GM12874 (cell line): ENCODE measurements around the gene VPS13D.

Source experiments
- TF ChIP-seq, protein P1 (sequence below): IDR thresholded peaks from 2 replicates; pipeline ENCODE4 v1.5.1; 2011; ENCODE audit warnings: low read depth, mild to moderate bottlenecking, control low read depth, low read length, moderate library complexity; ENCODE audit not compliant: insufficient read depth

VPS13D gene

DNA sequence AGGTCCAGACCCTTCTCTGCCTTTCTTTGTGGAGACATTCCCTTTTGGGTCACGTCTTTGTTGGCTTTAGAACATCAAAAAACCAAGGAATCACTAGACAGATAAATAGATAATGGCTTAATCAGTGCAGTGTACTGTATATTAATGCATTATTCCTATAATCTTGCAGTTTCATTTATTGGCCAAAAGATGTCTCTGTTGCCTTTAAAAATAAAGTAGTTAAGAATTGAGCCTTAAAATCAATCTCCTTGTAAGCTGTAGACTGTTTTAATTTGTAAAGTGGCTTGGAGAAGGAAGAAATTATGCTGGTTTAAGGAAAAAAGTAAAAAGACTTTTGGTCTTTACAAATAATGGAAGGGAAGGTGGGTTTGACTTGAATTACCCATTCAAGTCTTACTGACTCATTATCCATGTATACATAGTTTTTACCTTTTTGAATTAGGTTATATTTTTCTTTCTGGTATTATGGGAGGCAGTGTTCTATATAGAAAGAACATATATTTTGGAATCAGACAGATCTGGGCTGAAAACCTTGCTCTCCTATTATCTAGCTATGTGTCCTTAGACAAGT, 84.6 kb downstream of the VPS13D start:
- TF ChIP-seq, protein P1, sequence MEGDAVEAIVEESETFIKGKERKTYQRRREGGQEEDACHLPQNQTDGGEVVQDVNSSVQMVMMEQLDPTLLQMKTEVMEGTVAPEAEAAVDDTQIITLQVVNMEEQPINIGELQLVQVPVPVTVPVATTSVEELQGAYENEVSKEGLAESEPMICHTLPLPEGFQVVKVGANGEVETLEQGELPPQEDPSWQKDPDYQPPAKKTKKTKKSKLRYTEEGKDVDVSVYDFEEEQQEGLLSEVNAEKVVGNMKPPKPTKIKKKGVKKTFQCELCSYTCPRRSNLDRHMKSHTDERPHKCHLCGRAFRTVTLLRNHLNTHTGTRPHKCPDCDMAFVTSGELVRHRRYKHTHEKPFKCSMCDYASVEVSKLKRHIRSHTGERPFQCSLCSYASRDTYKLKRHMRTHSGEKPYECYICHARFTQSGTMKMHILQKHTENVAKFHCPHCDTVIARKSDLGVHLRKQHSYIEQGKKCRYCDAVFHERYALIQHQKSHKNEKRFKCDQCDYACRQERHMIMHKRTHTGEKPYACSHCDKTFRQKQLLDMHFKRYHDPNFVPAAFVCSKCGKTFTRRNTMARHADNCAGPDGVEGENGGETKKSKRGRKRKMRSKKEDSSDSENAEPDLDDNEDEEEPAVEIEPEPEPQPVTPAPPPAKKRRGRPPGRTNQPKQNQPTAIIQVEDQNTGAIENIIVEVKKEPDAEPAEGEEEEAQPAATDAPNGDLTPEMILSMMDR: no peak

DNA sequence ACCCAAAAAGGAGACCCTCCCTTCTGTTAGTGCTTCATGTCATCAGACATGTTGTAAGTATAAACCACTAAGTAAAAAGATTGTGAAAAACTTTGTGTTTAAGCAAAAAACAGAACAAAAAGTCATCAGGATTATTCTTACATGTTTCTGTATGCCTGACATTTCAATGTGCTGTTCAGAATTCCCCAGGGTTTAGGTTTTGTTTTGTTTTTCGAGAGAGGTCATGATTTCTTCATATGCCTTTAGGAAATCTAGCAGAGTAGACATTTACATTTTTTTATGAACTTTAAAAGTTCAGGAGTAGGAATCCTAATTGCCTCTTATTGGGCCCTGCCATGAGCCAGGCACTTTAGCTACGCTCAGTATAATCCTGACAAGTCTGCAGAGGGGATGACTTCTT, 85.3 kb downstream of the VPS13D start:
- TF ChIP-seq, protein P1: no peak

DNA sequence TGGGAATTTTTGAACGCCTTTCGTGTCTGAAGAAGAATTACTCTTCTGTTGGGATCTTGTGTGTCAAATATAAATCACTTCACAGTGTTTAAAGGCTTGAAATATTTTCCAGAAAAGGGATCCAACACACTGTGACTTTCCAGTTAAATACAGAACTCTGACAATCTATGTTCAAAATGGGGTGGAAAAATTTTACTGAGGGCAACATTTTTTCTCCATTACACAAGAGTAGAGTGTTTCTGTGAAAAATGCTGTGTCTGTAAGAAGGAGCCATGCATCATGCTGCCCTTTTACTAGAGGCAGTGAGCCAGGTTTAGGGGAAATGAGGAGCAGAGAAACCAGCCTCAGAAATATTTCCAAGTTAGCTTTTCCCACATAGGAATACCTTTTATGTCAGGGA, 86.5 kb downstream of the VPS13D start:
- TF ChIP-seq, protein P1: no peak

DNA sequence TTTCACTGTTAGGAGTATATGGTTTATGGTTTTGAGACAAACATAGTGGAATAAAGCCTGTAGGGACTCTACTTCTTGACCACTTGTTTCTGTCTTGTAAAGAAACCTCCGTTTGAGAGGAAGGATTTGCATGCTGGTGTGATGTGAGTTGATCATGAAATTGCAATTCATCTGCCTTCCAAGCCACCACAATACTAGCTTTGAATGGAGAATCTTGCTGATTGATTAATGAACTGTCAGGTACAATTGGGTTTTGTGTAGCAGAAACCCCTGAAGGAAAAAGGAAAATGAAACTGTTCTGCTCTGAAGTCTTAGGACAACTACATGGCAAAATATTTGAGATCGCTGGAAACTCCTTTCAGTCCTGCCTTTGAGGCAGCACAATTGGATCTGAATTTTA, 90.7 kb downstream of the VPS13D start:
- TF ChIP-seq, protein P1: no peak

DNA sequence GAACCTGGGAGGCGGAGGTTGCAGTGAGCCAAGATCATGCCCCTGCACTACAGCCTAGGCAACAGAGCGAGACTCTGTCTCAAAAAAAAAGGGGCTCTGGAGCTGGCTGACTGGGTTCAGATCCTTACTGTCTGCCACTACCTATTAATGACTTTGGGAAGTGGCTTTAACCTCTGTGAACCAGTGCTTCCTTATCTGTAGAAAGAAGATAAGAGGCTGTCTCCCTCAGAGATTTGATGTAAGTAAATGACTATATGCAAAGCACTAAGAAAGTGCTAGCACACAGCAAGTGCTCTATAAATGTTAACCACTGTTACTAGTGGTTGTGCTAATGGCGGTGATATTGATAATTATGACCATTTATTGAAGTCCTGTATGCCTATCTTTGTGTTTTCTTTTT, 94.6 kb downstream of the VPS13D start:
- TF ChIP-seq, protein P1: no peak

DNA sequence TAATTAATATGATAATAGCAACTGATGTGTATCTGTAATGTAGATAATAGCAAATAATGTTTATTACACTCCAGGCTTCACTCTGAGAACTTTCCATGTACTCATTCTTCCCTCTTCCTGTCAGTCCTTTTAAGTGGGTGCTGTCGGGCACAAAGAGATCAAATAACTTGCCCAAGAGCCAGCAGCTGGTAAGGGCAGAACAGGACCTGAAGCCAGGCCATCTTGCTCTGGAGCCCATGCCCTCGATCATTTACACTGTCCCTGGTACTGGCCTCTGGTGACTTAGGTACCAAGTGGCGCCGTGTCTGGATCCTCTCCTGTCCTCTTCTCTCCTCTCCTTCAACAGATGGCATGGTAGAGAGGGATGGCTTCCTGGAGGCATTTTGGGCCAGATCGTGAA, 97.2 kb downstream of the VPS13D start:
- TF ChIP-seq, protein P1: no peak

DNA sequence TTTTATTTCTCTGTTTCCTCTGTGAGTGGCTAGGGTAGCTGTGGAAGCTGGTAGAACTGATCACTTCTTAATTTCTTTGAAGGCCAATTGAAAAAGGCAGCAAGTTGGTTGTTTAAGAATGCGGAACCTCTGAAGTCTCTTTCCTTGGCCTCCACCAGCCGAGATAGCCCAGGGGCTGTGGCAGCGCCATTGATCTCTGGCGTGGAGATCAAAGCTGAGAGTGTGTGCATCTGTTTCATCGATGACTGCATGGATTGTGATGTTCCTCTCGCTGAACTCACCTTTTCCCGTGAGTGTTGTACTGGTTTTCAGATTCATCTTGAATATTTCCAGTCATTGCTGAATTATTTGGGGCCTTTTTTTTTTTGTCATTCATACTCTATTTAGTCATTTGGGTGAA, 97.7 kb downstream of the VPS13D start:
- TF ChIP-seq, protein P1: no peak
